ENCODE results near the gene CABP1.
"Not testable (repeated sequence)": the region's sequence is repeated elsewhere in the genome, so short reads cannot be mapped to it uniquely, and the experiment has no call there.

CABP1 gene

DNA sequence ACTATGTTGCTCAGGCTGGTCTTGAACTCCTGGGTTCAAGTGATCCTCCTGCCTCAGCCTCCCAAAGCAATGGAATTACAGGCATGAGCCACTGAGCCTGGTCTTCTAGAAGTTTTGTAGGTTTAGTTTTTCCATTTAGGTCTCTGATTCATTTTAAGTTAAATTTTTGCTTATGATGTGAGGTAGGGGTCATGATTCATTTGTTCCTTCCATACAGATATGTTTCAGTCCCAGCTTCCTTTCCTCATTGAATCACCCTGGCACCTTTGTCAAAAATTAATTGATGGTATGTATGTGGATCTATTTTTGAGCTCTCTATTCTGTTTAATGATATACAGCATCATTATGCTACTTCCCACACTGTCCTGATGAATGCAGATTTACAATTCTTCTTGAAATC is 25.6 kb upstream of the CABP1 start:
- Histone ChIP-seq H3K27me3 (ENCODE audit: control insufficient read depth, insufficient read depth, low read length) (no peaks in the 10 kb centered on the region), H3K4me1 (no peaks in the 10 kb centered on the region), H3K4me3 (ENCODE audit: low read depth, low read length) (no peak overlapping the region), H3K27ac (no peak overlapping the region), H3K4me2 (ENCODE audit: low read length) (no peak overlapping the region), H2AFZ (no peak overlapping the region), H3K9ac (no peak overlapping the region), H3K79me2 (no peaks in the 10 kb centered on the region), H3K9me3 (ENCODE audit: control insufficient read depth, low read length) (no peaks in the 10 kb centered on the region), H3K36me3 (ENCODE audit: control insufficient read depth, insufficient read depth, low read length) (no peaks in the 10 kb centered on the region)
- TF ChIP-seq CTCF (IDR thresholded peaks at IDR 0.05), result no peak

GRCh38 chr12:120617193-120617592 is 23.2 kb upstream of the CABP1 start:
- H2AFZ ChIP-seq; H3K36me3 ChIP-seq (ENCODE audit: control insufficient read depth, insufficient read depth, low read length); H3K4me3 ChIP-seq (ENCODE audit: low read depth, low read length); H3K4me1 ChIP-seq; H3K27ac ChIP-seq; H3K27me3 ChIP-seq (ENCODE audit: control insufficient read depth, insufficient read depth, low read length); H3K9me3 ChIP-seq (ENCODE audit: control insufficient read depth, low read length); H3K9ac ChIP-seq; H3K79me2 ChIP-seq; H3K4me2 ChIP-seq (ENCODE audit: low read length): not testable (repeated sequence)

DNA sequence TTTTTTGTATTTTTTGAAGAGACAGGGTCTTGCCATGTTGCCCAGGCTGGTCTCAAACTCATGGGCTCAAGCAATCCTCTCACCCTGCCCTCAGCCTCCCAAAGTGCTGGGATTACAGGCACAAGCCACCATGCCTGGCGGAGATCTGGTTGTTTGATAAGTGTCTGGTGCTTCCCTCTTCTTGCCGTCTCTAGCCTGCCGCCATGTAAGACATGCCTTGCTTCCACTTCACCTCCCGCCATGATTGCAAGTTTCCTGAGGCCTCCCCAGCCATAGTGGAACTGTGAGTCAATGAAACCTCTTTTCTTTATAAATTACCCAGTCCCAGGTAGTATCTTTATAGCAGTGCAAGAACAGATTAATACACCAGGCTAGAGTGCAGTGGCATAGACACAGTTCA is 22.7 kb upstream of the CABP1 start:
- H3K4me1 ChIP-seq; H3K27ac ChIP-seq; H2AFZ ChIP-seq; H3K79me2 ChIP-seq; H3K4me3 ChIP-seq (ENCODE audit: low read depth, low read length); H3K4me2 ChIP-seq (ENCODE audit: low read length); H3K9me3 ChIP-seq (ENCODE audit: control insufficient read depth, low read length); H3K36me3 ChIP-seq (ENCODE audit: control insufficient read depth, insufficient read depth, low read length); H3K9ac ChIP-seq; H3K27me3 ChIP-seq (ENCODE audit: control insufficient read depth, insufficient read depth, low read length): not testable (repeated sequence)

DNA sequence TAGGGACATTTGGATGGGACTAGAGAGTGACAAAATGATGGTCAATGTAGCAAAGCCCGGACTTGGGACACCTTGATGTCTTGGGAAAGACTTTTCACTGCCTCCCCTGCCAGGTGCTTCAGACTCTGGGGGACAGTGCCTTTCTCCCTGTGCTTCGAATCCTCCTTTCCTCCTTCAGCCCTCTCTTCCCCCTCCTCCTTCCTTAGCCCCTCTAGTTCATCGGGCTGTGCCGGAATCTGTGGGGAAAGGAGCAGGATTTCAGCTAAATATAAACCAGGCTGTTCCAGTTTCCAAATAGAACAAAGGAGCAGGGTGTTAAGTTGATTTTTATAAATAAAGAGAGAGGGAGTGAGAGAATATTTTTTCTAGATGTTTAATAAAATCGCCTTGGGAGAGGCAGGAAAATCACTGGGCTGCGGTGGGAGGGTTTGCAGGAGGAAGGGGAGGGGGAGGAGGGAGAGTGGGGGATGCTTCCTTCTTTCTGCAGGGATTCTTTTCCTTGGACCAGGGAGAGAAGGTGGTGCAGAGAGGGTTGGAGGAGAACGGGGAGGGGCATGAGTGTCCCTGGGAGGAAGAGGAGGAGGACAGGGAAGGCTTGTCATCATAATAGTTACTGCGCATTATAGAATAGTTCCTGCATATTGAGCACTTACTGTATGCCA is 21.3 kb upstream of the CABP1 start:
- Histone ChIP-seq H3K79me2 (no peaks in the 10 kb centered on the region), H3K27ac (no peak overlapping the region), H3K9ac (no peak overlapping the region), H3K36me3 (ENCODE audit: control insufficient read depth, insufficient read depth, low read length) (no peaks in the 10 kb centered on the region), H3K4me3 (ENCODE audit: low read depth, low read length) (no peak overlapping the region), H3K4me2 (ENCODE audit: low read length) (no peak overlapping the region), H3K9me3 (ENCODE audit: control insufficient read depth, low read length) (no peaks in the 10 kb centered on the region), H3K4me1 (no peaks in the 10 kb centered on the region), H3K27me3 (ENCODE audit: control insufficient read depth, insufficient read depth, low read length) (no peaks in the 10 kb centered on the region), H2AFZ (no peak overlapping the region)
- TF ChIP-seq CTCF (IDR thresholded peaks at IDR 0.05), result no peak

DNA sequence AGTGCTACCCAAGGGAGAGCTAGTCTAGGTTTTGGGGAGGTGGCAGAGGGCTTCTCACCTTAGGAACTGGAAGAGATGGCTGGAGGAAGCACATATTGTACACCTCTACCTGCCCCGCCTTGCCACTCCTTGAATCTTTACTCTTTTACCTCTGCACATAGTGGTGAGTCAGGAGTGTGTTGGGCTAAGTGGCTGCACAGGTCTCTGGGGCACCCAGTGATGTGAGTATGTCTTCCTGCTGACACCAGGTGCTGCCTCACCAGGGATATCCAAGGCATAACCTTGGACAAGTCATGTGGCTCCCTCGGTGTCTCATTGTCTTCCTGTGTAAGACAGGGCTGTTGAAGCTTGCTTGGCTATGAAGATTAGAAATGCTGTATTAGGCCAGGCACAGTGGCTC is 19.8 kb upstream of the CABP1 start:
- no peak for TF ChIP-seq CTCF (IDR thresholded peaks at IDR 0.05)
- H3K4me1 ChIP-seq, result no peaks in the 10 kb centered on the region
- no peak overlapping the region for H3K4me2 ChIP-seq (ENCODE audit: low read length)
- H2AFZ ChIP-seq, result no peak overlapping the region
- no peak overlapping the region for H3K9ac ChIP-seq
- no peaks in the 10 kb centered on the region for H3K9me3 ChIP-seq (ENCODE audit: control insufficient read depth, low read length)
- H3K27ac ChIP-seq, result no peak overlapping the region
- no peaks in the 10 kb centered on the region for H3K36me3 ChIP-seq (ENCODE audit: control insufficient read depth, insufficient read depth, low read length)
- H3K27me3 ChIP-seq (ENCODE audit: control insufficient read depth, insufficient read depth, low read length), result no peaks in the 10 kb centered on the region
- H3K79me2 ChIP-seq, result no peaks in the 10 kb centered on the region
- H3K4me3 ChIP-seq (ENCODE audit: low read depth, low read length), result no peak overlapping the region

Data from parathyroid adenoma (tissue), 2 donors.